SK-N-SH (cell line): ENCODE results near the gene SUMF2. TPM values are rescaled to one million over a fixed set of nuclear protein-coding genes. Genes with fewer than 3 reads are reported as not detected.

ENCODE experiments used
- CTCF ChIA-PET: fragments of 300-600, 350-600 bp; formaldehyde crosslinking; extraction: SDS; loops from one replicate; lab custom pipeline; 2021; lab: Yijun Ruan, JAX
- POLR2A ChIA-PET: fragments of 350-600 bp; sonication (Branson Sonifier 250); formaldehyde crosslinking; extraction: SDS; loops from one replicate; lab custom pipeline; 2020; ENCODE audit warnings: antibody characterized with exemption, inconsistent platforms; lab: Yijun Ruan, JAX
- DNase-seq: peaks from one replicate; pipeline ENCODE4 v3.0.0; 2012
- H2AFZ ChIP-seq: fragments of 200-600 bp; sonication (generic); 2 replicates; pipeline ENCODE4 v1.8.1; 2016; ENCODE audit warnings: antibody characterized with exemption, mild to moderate bottlenecking, low read depth
- H3F3A ChIP-seq: fragments of 200-600 bp; sonication (generic); replicated peaks from 2 replicates; pipeline ENCODE3; 2016; ENCODE audit warnings: antibody characterized with exemption, mild to moderate bottlenecking; ENCODE audit not compliant: insufficient read depth
- H3K27ac ChIP-seq, 2 experiments: fragments of 200-500 bp in 1 of 2; fragments of 200-600 bp in 1 of 2; sonication (Bioruptor generic) in 1 of 2; sonication (generic), shearing (Covaris generic) in 1 of 2; 2 replicates each; pipeline versions ENCODE4 v1.5.1 to v1.6.1; 2014 to 2016; ENCODE audit warnings: low read depth in 2 of 2, inconsistent platforms in 1 of 2, low read length in 1 of 2, mild to moderate bottlenecking in 1 of 2, mixed read lengths in 1 of 2
- H3K27me3 ChIP-seq: fragments of 200-600 bp; sonication (generic), shearing (Covaris generic); 2 replicates; pipeline ENCODE4 v1.6.1; 2016; ENCODE audit warnings: mixed run types; ENCODE audit not compliant: insufficient read depth
- H3K36me3 ChIP-seq, 2 experiments: fragments of 200-500 bp in 1 of 2; fragments of 200-600 bp in 1 of 2; sonication (Bioruptor generic) in 1 of 2; sonication (generic) in 1 of 2; replicated peaks in 1 of 2; 2 replicates each; pipeline versions ENCODE3 to v1.5.1; 2014 to 2016; ENCODE audit warnings: low read length in 1 of 2, mild to moderate bottlenecking in 1 of 2; ENCODE audit not compliant: insufficient read depth in 2 of 2, control insufficient read depth in 1 of 2
- H3K4me1 ChIP-seq, 2 experiments: fragments of 200-500 bp in 1 of 2; fragments of 200-600 bp in 1 of 2; sonication (Bioruptor generic) in 1 of 2; sonication (generic), shearing (Covaris generic) in 1 of 2; 2 replicates each; pipeline versions ENCODE4 v1.5.1 to v1.6.1; 2014 to 2016; ENCODE audit warnings: low read depth in 1 of 2, low read length in 1 of 2, mixed run types in 1 of 2; ENCODE audit not compliant: insufficient read depth in 2 of 2, control insufficient read depth in 1 of 2
- H3K4me2 ChIP-seq: fragments of 200-600 bp; sonication (generic), shearing (Covaris generic); 2 replicates; pipeline ENCODE4 v1.6.1; 2017; ENCODE audit warnings: mixed run types
- H3K4me3 ChIP-seq, 2 experiments: fragments of 200-500 bp in 1 of 2; fragments of 200-600 bp in 1 of 2; sonication (Bioruptor generic) in 1 of 2; sonication (generic), shearing (Covaris generic) in 1 of 2; 2 replicates each; pipeline versions ENCODE4 v1.5.1 to v1.8.1; 2014 to 2016; ENCODE audit warnings: low read depth in 2 of 2, inconsistent platforms in 1 of 2, low read length in 1 of 2, mild to moderate bottlenecking in 1 of 2, mixed read lengths in 1 of 2, moderate library complexity in 1 of 2
- H3K79me2 ChIP-seq: fragments of 200-600 bp; sonication (generic); 2 replicates; pipeline ENCODE4 v1.8.1; 2017; ENCODE audit warnings: mild to moderate bottlenecking; ENCODE audit not compliant: insufficient read depth
- H3K9ac ChIP-seq: fragments of 200-600 bp; sonication (generic); 2 replicates; pipeline ENCODE4 v1.6.1; 2017; ENCODE audit warnings: mixed run types
- H3K9me2 ChIP-seq: fragments of 200-600 bp; sonication (generic); 2 replicates; pipeline ENCODE4 v1.6.1; 2017; ENCODE audit warnings: mixed run types
- H3K9me3 ChIP-seq: fragments of 200-600 bp; sonication (generic); 2 replicates; pipeline ENCODE4 v1.6.1; 2017; ENCODE audit warnings: mixed run types, mild to moderate bottlenecking, moderate library complexity
- H4K20me1 ChIP-seq: fragments of 200-600 bp; sonication (generic); 2 replicates; pipeline ENCODE4 v1.6.1; 2017; ENCODE audit warnings: mild to moderate bottlenecking, mixed run types; ENCODE audit not compliant: insufficient read depth
- ELF1 ChIP-seq: IDR thresholded peaks from 2 replicates; pipeline ENCODE4 v1.4.0; 2012
- EP300 ChIP-seq, 2 experiments: IDR thresholded peaks; 2 replicates each; pipeline versions ENCODE4 v1.4.0 to v1.6.1; 2012; ENCODE audit warnings: borderline replicate concordance in 1 of 2, low read depth in 1 of 2, low read length in 1 of 2
- EZH2phosphoT487 ChIP-seq: fragments of 200-600 bp; sonication (generic); IDR thresholded peaks from 2 replicates; pipeline ENCODE4 v1.6.1; 2017; ENCODE audit warnings: low read depth, mixed run types, mild to moderate bottlenecking, antibody characterized with exemption, moderate library complexity, borderline replicate concordance
- FOSL2 ChIP-seq: IDR thresholded peaks from 2 replicates; pipeline ENCODE4 v1.4.0; 2012; ENCODE audit warnings: low read depth, mild to moderate bottlenecking, moderate library complexity, borderline replicate concordance
- GABPA ChIP-seq: IDR thresholded peaks from 2 replicates; pipeline ENCODE4 v1.4.0; 2012; ENCODE audit warnings: low read depth, mild to moderate bottlenecking
- JUND ChIP-seq: IDR thresholded peaks from 2 replicates; pipeline ENCODE4 v1.4.0; 2012
- MAX ChIP-seq: IDR thresholded peaks from 2 replicates; pipeline ENCODE4 v1.4.0; 2012; ENCODE audit warnings: low read depth
- PBX3 ChIP-seq: IDR thresholded peaks from 2 replicates; pipeline ENCODE4; 2012
- RAD21 ChIP-seq: IDR thresholded peaks from 2 replicates; pipeline ENCODE4 v1.6.1; 2012; ENCODE audit warnings: mild to moderate bottlenecking, low read length
- REST ChIP-seq: IDR thresholded peaks from 2 replicates; pipeline ENCODE4 v1.6.1; 2012; ENCODE audit warnings: mild to moderate bottlenecking, low read depth, low read length, moderate library complexity
- TCF12 ChIP-seq: IDR thresholded peaks from 2 replicates; pipeline ENCODE4 v1.4.0; 2012
- USF2 ChIP-seq: fragments of 150-350 bp; IDR thresholded peaks from 2 replicates; pipeline ENCODE4 v1.6.1; 2017; ENCODE audit warnings: antibody characterized with exemption, low read length, low read depth, borderline replicate concordance
- ZBTB33 ChIP-seq: IDR thresholded peaks from 2 replicates; pipeline ENCODE4 v1.4.0; 2012; ENCODE audit warnings: low read depth, borderline replicate concordance
- WGBS: methylation state at CpG from one replicate; pipeline ENCODE4 v1.1.6; 2017; ENCODE audit warnings: low lambda C conversion rate; 5-methylcytosine and 5-hydroxymethylcytosine counted together
- polyA plus RNA-seq, 3 experiments: library from polyadenylated mRNA; depleted of rRNA; stranded (reverse); fragments of >200 nt; gene quantifications; 2 replicates each; pipeline ENCODE4 v1.2.3, GENCODE V29; 2012
- TF ChIP-seq, protein P1 (sequence below): fragments of 150-350 bp; IDR thresholded peaks from 2 replicates; pipeline ENCODE4 v1.6.1; 2016; ENCODE audit warnings: mild to moderate bottlenecking, low read depth, low read length

Gene SUMF2
- polyA plus RNA-seq, 1 of the 3 experiments (the other 2 are of a cell fraction), result 162 TPM

GRCh38 chr7:56053993-56054392, 10.1 kb upstream of the SUMF2 start:
- DNase-seq, result no peak
- CTCF ChIA-PET, result interaction anchor here (0.8 to 2.6 kb wide), 4 partner anchors 9 to 90 kb away, joined by 4 to 10 read pairs (median 8); partner anchors contain the start of gene NIPSNAP2
- Histone ChIP-seq H3K4me2 (peak overlapping the region; percentile 91; the same call in 1 of the 2 replicates), H3K79me2 (peaks cover 91% of the 10 kb centered on the region), H3K9me3 (no peaks in the 10 kb centered on the region), H3F3A (peaks cover 54% of the 10 kb centered on the region), H3K9ac (peak overlapping the region; percentile 93; the same call in 1 of the 2 replicates), H3K4me1 (peaks cover 17 to 33% of the 10 kb centered on the region in 2 experiments), H2AFZ (no peak overlapping the region), H3K27me3 (no peaks in the 10 kb centered on the region), H3K36me3 (peaks cover 50 to 65% of the 10 kb centered on the region in 2 experiments), H3K27ac (no peak overlapping the region; a peak in 1 of 4 replicates), H3K4me3 (no peak overlapping the region), H4K20me1 (peaks cover 16% of the 10 kb centered on the region), H3K9me2 (no peaks in the 10 kb centered on the region)
- 60% methylated on average over 2 of the region's 2 CpGs for WGBS
- TF ChIP-seq USF2 (no peak), EZH2phosphoT487 (no peak), ZBTB33 (no peak), RAD21 (no peak)
- TF ChIP-seq, protein P1, sequence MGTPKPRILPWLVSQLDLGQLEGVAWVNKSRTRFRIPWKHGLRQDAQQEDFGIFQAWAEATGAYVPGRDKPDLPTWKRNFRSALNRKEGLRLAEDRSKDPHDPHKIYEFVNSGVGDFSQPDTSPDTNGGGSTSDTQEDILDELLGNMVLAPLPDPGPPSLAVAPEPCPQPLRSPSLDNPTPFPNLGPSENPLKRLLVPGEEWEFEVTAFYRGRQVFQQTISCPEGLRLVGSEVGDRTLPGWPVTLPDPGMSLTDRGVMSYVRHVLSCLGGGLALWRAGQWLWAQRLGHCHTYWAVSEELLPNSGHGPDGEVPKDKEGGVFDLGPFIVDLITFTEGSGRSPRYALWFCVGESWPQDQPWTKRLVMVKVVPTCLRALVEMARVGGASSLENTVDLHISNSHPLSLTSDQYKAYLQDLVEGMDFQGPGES, result no peak
- POLR2A ChIA-PET, result interaction anchor here (0.8 kb wide), 1 partner anchor 20 kb away, joined by 4 read pairs; no protein-coding TSS in a partner anchor

GRCh38 chr7:56062382-56062781, 1.7 kb upstream of the SUMF2 start:
- no peaks in the 10 kb centered on the region for H3K9me3 ChIP-seq
- H3K4me2 ChIP-seq, result peak overlapping the region; percentile 5
- peaks cover 60 to 61% of the 10 kb centered on the region in 2 experiments for H3K36me3 ChIP-seq
- ChIA-PET POLR2A (interaction anchor here (0.6 to 4.3 kb wide), 2 partner anchors 11 to 20 kb away, joined by 3 to 36 read pairs; partner anchors contain the start of genes CCT6A and PSPH), CTCF (interaction anchor here (0.8 to 2.1 kb wide), 7 partner anchors 8 to 98 kb away, joined by 3 to 9 read pairs (median 6); partner anchors contain the start of genes CCT6A and PSPH)
- 30% methylated on average over 2 of the region's 2 CpGs for WGBS
- no peaks in the 10 kb centered on the region for H3K27me3 ChIP-seq
- no peak overlapping the region; the same call in 1 of the 2 replicates for H3K9ac ChIP-seq
- peak overlapping the region; percentile 18 to 78; a peak in 3 of 4 replicates for H3K27ac ChIP-seq
- no peak overlapping the region for H2AFZ ChIP-seq
- peaks cover 59% of the 10 kb centered on the region for H3K79me2 ChIP-seq
- H3K4me1 ChIP-seq, result peaks cover 4 to 23% of the 10 kb centered on the region in 2 experiments; a peak in 3 of 4 replicates
- DNase-seq, result no peak
- TF ChIP-seq JUND (peak; percentile 74), FOSL2 (peak; percentile 85), TCF12 (peak; percentile 36), GABPA (no peak), REST (no peak), MAX (no peak), ELF1 (no peak), EP300 (IDR thresholded peaks at IDR 0.05; ENCODE audit: borderline replicate concordance in 1 of 2, low read depth in 1 of 2, low read length in 1 of 2) (peak in 1 of 2 experiments; percentile 49; a peak in 1 of 4 replicates), PBX3 (peak; percentile 48)
- TF ChIP-seq, all 33 proteins: peak for 5
- Histone ChIP-seq H4K20me1 (peaks cover 11% of the 10 kb centered on the region), H3F3A (peaks cover 65% of the 10 kb centered on the region), H3K4me3 (no peak overlapping the region; a peak in 1 of 4 replicates), H3K9me2 (no peaks in the 10 kb centered on the region)
